AG09309 (cell line): ENCODE measurements around the gene HTR2B.

Experiments used
- DNase-seq: peaks from one replicate; pipeline ENCODE4 v3.0.0-alpha.2; 2010; ENCODE audit warnings: low read depth
- H3K4me3 ChIP-seq: 2 replicates; pipeline ENCODE4 v1.5.1; 2011; ENCODE audit warnings: mild to moderate bottlenecking, low read depth, low read length, moderate library complexity; ENCODE audit not compliant: control insufficient read depth
- TF ChIP-seq, protein P1 (sequence below): IDR thresholded peaks from 2 replicates; pipeline ENCODE4 v1.5.1; 2011; ENCODE audit warnings: mild to moderate bottlenecking, low read depth, low read length, inconsistent platforms; ENCODE audit not compliant: insufficient read depth, control insufficient read depth; ENCODE audit errors: missing control alignments

Gene HTR2B

DNA sequence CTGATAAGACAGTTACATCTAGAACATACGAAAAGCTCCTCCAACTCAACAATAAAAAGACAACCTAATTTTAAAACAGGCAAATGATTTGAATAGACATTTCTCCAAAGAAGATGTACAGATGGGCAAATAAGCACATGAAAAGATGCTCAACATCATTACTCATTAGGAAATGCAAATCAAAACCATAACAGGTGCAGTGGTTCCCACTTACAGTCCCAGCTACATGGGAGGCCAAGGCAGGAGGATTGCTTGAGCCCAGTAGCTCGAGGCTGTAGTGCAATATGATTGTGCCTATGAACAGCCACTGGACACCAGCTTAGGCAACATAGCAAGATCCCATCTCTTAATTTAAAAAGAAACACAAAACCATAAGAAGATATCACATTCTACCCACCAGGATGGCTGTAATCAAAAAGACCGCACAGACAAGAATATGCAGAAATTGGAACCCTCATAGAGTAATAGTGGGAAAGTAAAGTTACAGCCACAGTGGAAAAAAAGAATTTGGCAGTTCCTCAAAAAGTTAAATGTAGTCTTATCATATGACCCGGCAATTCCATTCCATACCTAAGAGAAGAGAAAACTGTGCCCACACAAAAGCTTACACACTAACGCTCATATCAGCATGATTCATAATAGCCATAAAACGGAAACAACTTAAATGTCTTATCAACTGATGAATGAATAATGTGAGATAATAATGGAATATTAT lies 43.1 kb upstream of the HTR2B start:
- no peak for DNase-seq
- TF ChIP-seq, protein P1, sequence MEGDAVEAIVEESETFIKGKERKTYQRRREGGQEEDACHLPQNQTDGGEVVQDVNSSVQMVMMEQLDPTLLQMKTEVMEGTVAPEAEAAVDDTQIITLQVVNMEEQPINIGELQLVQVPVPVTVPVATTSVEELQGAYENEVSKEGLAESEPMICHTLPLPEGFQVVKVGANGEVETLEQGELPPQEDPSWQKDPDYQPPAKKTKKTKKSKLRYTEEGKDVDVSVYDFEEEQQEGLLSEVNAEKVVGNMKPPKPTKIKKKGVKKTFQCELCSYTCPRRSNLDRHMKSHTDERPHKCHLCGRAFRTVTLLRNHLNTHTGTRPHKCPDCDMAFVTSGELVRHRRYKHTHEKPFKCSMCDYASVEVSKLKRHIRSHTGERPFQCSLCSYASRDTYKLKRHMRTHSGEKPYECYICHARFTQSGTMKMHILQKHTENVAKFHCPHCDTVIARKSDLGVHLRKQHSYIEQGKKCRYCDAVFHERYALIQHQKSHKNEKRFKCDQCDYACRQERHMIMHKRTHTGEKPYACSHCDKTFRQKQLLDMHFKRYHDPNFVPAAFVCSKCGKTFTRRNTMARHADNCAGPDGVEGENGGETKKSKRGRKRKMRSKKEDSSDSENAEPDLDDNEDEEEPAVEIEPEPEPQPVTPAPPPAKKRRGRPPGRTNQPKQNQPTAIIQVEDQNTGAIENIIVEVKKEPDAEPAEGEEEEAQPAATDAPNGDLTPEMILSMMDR = no peak
- H3K4me3 ChIP-seq = no peak overlapping the region

- DNase-seq = no peak
- no peak overlapping the region for H3K4me3 ChIP-seq
- TF ChIP-seq, protein P1 = no peak
These were observed 38.7 kb upstream of the HTR2B start for GRCh38 chr2:231163414-231164095.

DNA sequence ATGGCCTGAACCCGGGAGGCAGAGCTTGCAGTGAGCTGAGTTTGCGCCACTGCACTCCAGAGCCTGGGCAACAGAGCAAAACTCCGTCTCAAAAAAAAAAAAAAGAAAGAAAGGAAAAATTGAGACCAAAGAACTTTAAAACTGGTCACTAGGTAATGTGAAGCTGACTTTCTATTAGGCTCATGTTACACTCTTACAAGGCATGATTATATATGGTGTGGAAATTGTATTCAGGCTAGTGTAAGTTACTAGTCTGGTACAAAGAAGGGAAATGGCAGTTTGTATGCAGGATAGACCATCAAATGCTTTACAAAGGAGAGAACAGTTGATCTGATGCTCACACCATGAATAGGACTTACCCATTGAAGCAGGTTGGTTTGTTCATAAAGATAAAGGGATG lies 38.2 kb upstream of the HTR2B start:
- no peak for DNase-seq
- H3K4me3 ChIP-seq = no peak overlapping the region
- TF ChIP-seq, protein P1 = no peak

DNA sequence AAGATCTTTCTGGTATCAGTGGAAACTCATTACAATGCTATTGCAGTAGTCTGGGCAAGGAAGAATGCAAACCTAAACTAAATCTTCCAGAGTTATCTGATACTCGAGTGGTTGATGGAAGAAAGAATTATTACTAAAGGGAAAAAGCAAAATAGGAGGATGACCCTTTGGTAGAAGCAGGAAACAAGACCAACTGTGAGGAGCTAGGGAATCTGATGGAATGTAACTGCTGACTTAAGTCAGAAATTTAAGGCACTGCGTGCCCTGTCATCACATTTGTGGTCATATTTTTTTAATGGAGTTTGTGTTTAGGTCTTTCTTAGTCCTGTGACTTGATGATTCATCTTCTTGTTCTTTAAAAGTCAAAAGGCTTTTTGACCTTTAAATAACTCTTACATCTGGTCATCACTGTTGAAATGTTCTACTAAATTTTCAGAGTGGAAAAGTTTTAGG lies 37.1 kb upstream of the HTR2B start:
- DNase-seq = peak; percentile 99
- H3K4me3 ChIP-seq = no peak overlapping the region
- TF ChIP-seq, protein P1 = no peak

DNA sequence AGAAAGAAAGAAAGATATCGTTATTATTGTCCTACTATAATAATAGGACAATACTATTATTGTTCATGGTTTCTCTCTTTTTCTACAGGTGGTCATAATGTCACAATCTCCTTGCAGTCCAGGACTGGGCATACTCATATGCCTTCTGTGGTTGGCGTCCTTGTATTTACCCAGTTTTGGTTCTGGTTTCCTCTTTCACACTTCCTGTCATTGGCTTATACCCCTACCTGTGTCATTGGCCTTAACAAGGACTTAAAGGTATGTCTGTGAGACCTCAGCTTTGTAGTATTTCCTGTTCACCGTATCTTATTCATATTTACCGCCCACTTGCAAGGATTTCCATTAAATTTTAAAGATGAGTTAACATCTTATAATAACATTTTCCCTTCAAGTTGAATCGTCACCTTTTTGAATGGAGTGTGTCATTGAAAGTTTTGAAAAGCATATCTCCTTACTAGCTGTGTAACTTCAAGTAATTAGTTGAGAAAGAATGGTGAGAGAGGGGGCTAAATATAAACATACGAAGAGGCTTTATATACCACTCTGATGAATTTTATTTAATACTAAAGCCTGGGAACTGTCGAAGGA lies 36.5 kb upstream of the HTR2B start:
- TF ChIP-seq, protein P1 = no peak
- H3K4me3 ChIP-seq = no peak overlapping the region
- no peak for DNase-seq

DNA sequence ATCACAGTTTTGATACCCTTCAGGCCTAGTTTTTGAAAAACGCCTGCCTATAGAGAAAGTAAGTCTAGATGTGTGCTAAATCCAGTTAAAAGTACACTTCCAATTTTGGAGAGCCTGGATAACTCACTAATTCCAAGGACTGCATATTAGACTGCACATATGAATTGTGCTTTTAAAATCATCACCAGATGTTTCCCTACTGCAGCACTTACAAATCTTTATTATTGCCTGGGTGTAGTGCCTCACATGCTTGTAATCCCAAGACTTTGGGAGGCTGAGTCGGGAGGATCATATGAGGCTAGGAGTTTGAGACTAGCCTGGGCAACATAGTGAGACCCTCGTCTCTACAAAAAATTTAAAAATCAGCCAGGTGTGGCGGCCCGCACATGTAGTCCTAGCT lies 35.9 kb upstream of the HTR2B start:
- TF ChIP-seq, protein P1 = no peak
- no peak overlapping the region for H3K4me3 ChIP-seq
- no peak for DNase-seq
